GM12878 (cell line): ENCODE results near the gene NT5C3A. TPM values are rescaled to one million over a fixed set of nuclear protein-coding genes. Genes with fewer than 3 reads are reported as not detected.

Experiments used
- ATAC-seq: fragments of 200-7000 bp; cut with Tn5 transposase; 3 replicates; pipeline ENCODE4 v1.9.1; 2020; ENCODE audit warnings: mild to moderate bottlenecking, moderate library complexity
- BruUV-seq: library from RNA; stranded (reverse); fragments of 400-500 nt; replicated peaks from 2 replicates; lab custom pipeline; 2021; lab: Mats Ljungman, UMichigan
- CTCF ChIA-PET: fragments of 300-600 bp; sonication (Branson Sonifier 250); formaldehyde crosslinking; extraction: SDS; loops from one replicate; lab custom pipeline; 2021; ENCODE audit warnings: inconsistent platforms; lab: Yijun Ruan, JAX
- POLR2A ChIA-PET: fragments of 350-600 bp; formaldehyde crosslinking; extraction: SDS; loops from one replicate; lab custom pipeline; 2021; ENCODE audit warnings: inconsistent platforms; lab: Charles Lee
- RAD21 ChIA-PET: fragments of 300-600 bp; sonication (Branson Sonifier 250); formaldehyde crosslinking; loops from one replicate; lab custom pipeline; 2023; ENCODE audit warnings: antibody characterized with exemption; ENCODE audit not compliant: unreplicated experiment; lab: Charles Lee
- SMC1A ChIA-PET: fragments of 300-600 bp; sonication (Branson Sonifier 250); formaldehyde crosslinking; loops from one replicate; lab custom pipeline; 2023; ENCODE audit not compliant: unreplicated experiment, uncharacterized antibody; lab: Charles Lee
- DNase-seq: peaks from one replicate; pipeline ENCODE4 v3.0.0-alpha.2; 2011; ENCODE audit warnings: low read depth, low spot score
- FAIRE-seq: peaks from 3 replicates; lab custom pipeline; 2011; peaks lifted over from hg19 to GRCh38; lab: Jason Lieb, UNC
- H2AFZ ChIP-seq: 2 replicates; pipeline ENCODE4 v1.6.0; 2011; ENCODE audit warnings: low read depth, low read length, control low read depth; ENCODE audit not compliant: control insufficient read depth
- H3K27ac ChIP-seq: 2 replicates; pipeline ENCODE4 v1.5.1; 2011; ENCODE audit warnings: control low read depth; ENCODE audit not compliant: control insufficient read depth, insufficient read depth
- H3K27me3 ChIP-seq, 2 experiments: replicated peaks in 1 of 2; 2 replicates each; pipeline versions ENCODE4 v1.6.0 to v1.6.1; 2011; ENCODE audit warnings: low read length in 1 of 2; ENCODE audit not compliant: control insufficient read depth in 2 of 2, insufficient read depth in 2 of 2
- H3K36me3 ChIP-seq, 2 experiments: 2 replicates each; pipeline ENCODE4 v1.5.1; 2011; ENCODE audit warnings: low read length in 1 of 2; ENCODE audit not compliant: control insufficient read depth in 2 of 2, insufficient read depth in 2 of 2
- H3K4me1 ChIP-seq: 2 replicates; pipeline ENCODE4 v1.6.1; 2011; ENCODE audit warnings: mild to moderate bottlenecking, low read length, moderate library complexity, mixed read lengths; ENCODE audit not compliant: control insufficient read depth, insufficient read depth
- H3K4me2 ChIP-seq: 2 replicates; pipeline ENCODE4 v1.6.0; 2011; ENCODE audit warnings: control low read depth; ENCODE audit not compliant: control insufficient read depth, insufficient read depth
- H3K4me3 ChIP-seq: fragments of 200-600 bp; sonication (generic); 2 replicates; pipeline ENCODE4 v1.5.1; 2016
- H3K79me2 ChIP-seq: 2 replicates; pipeline ENCODE4 v1.6.0; 2011; ENCODE audit warnings: low read length; ENCODE audit not compliant: control insufficient read depth, insufficient read depth
- H3K9ac ChIP-seq: 2 replicates; pipeline ENCODE4 v1.8.0; 2011; ENCODE audit warnings: low read length, control low read depth, mixed read lengths; ENCODE audit not compliant: control insufficient read depth, insufficient read depth
- H3K9me3 ChIP-seq: replicated peaks from 3 replicates; pipeline ENCODE4 v1.5.1; 2011; ENCODE audit warnings: mild to moderate bottlenecking, low read length; ENCODE audit not compliant: control insufficient read depth, insufficient read depth
- H4K20me1 ChIP-seq: 2 replicates; pipeline ENCODE4 v1.6.0; 2011; ENCODE audit not compliant: control insufficient read depth, insufficient read depth
- CTCF ChIP-seq, 3 experiments: IDR thresholded peaks in 2 of 3; conservative IDR thresholded peaks in 1 of 3; 2 replicates each; pipeline ENCODE4 v1.5.1; 2011; ENCODE audit warnings: low read depth in 3 of 3, low read length in 3 of 3, mild to moderate bottlenecking in 3 of 3, control low read depth in 2 of 3, moderate library complexity in 2 of 3, inconsistent platforms in 1 of 3, mixed read lengths in 1 of 3; ENCODE audit not compliant: control insufficient read depth in 2 of 3, insufficient read depth in 1 of 3; ENCODE audit errors: extremely low read depth in 1 of 3
- POLR2AphosphoS5 ChIP-seq: IDR thresholded peaks from 2 replicates; pipeline ENCODE4 v1.6.1; 2011; ENCODE audit warnings: mild to moderate bottlenecking, low read length, inconsistent platforms
- RAD21 ChIP-seq: IDR thresholded peaks from 2 replicates; pipeline ENCODE4 v1.6.1; 2011; ENCODE audit warnings: mild to moderate bottlenecking, low read depth, low read length, moderate library complexity; ENCODE audit not compliant: insufficient read depth
- SMARCA5 ChIP-seq: fragments of 450-650 bp; IDR thresholded peaks from 2 replicates; pipeline ENCODE4 v1.6.1; 2017; ENCODE audit warnings: mild to moderate bottlenecking
- SMC3 ChIP-seq: IDR thresholded peaks from 2 replicates; pipeline ENCODE4 v1.6.1; 2011; ENCODE audit warnings: low read length, improper control_type of control experiment, borderline replicate concordance
- WGBS: methylation state at CpG from one replicate; pipeline ENCODE4 v1.1.6; 2016; ENCODE audit warnings: low lambda C conversion rate; ENCODE audit not compliant: insufficient replicate concordance, insufficient coverage; ENCODE audit errors: missing lambda C conversion rate; 5-methylcytosine and 5-hydroxymethylcytosine counted together
- in situ Hi-C: fragments of 300-500 bp; cut with MboI; formaldehyde crosslinking; loops from 9 replicates; pipeline ENCODE4 v1.14.3; 2018; ENCODE audit warnings: mixed read lengths
- intact Hi-C: fragments of 100-400 bp; cut with micrococcal nuclease; formaldehyde crosslinking; loops from one replicate; pipeline ENCODE4 v1.14.2; 2022; ENCODE audit not compliant: unreplicated experiment
- polyA plus RNA-seq, 11 experiments: library from polyadenylated mRNA; depleted of rRNA in 4 of 11; unstranded in 6 of 11; stranded (reverse) in 5 of 11; fragments of >200 nt; fragmentation: Nextera tagmentation in 4 of 11; fragmentation: Illumina TruSeq in 1 of 11; extraction: Ambion mirVana in 4 of 11; extraction: Trizol in 1 of 11; gene quantifications; 1 replicate in 1 of 11; 2 replicates in 10 of 11; pipeline versions ENCODE4 v1.2.1 to v1.2.3, GENCODE V29; 2011 to 2016; ENCODE audit warnings: inconsistent platforms in 2 of 11, missing spikeins in 2 of 11, low read depth in 1 of 11
- total RNA-seq, 4 experiments: library from RNA; depleted of rRNA in 3 of 4; stranded (reverse); fragments of >200 nt in 3 of 4; fragmentation: Illumina TruSeq in 1 of 4; extraction: Trizol in 1 of 4; gene quantifications; 2 replicates each; pipeline versions ENCODE4 v1.2.1 to v1.2.3, GENCODE V29; 2013 to 2021

The NT5C3A gene
- total and polyA plus RNA-seq, 10 of the 15 experiments (the other 5 are each of a cell fraction or from before 2014, with no cell fraction given), result 53.0 to 111 (median 71.4) TPM

DNA sequence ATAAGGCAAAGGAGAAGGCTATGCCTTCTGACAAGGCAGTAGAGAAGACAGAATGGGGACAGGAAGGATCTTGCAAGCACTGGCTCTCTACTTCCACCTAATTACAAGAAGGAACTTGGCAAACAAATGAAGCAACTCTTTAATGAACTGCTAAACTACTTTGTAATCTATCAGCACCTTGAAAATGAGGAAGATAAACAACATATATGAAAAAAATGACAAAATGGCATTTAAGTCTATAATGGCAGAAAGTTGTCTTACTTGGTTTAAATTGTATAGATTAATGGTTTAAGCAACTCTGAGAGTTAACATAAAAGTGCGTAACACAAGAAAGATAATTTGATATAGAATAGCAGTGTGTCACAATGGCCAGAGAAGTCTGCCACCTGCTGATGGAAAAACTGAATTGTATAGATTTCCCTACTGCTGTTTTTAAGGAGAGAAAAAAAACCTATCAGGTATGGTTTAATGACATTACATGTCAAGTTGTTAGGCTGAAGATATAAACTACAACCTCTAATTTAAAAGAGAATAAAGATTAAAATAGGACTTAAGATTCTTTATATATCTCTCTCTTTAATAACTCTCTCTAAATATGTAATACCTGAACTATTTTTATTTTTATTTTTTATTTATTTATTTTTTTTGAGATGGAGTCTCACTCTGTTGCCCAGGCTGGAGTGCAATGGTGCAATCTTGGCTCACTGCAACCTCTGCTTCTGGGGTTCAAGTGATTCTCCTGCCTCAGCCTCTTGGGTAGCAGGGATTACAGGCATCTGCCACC, 11.8 kb downstream of the NT5C3A start:
- Histone ChIP-seq H3K9me3 (peaks cover 4% of the 10 kb centered on the region; the same call in 2 of the 3 replicates), H3K4me1 (peaks cover 21% of the 10 kb centered on the region), H3K27me3 (no peaks in the 10 kb centered on the region), H3K9ac (no peak overlapping the region), H4K20me1 (no peaks in the 10 kb centered on the region), H3K36me3 (no peaks in the 10 kb centered on the region; a peak in 2 of 4 replicates), H3K4me2 (peak overlapping the region; percentile 66), H3K79me2 (peaks cover 91% of the 10 kb centered on the region), H3K27ac (peak overlapping the region; percentile 56; the same call in 1 of the 2 replicates), H2AFZ (no peak overlapping the region; the same call in 1 of the 2 replicates), H3K4me3 (peak overlapping the region; percentile 25; the same call in 1 of the 2 replicates)
- ChIA-PET SMC1A (interaction anchor here (0.5 to 2.6 kb wide), 5 partner anchors 10 to 1491 kb away, joined by 3 to 22 read pairs (median 8); no protein-coding TSS in a partner anchor), CTCF (interaction anchor here (0.9 to 3.9 kb wide), 10 partner anchors 10 to 357 kb away, joined by 3 to 33 read pairs (median 6); partner anchors contain the start of gene NT5C3A), POLR2A (interaction anchor here (1.2 to 1.8 kb wide), 2 partner anchors 11 to 12 kb away, joined by 6 read pairs; partner anchors contain the start of gene NT5C3A), RAD21 (interaction anchor here (0.9 to 4.1 kb wide), 7 partner anchors 10 to 204 kb away, joined by 3 to 29 read pairs (median 6); partner anchors contain the start of gene RP9)
- in situ Hi-C loops, result loop anchor here (10.0 kb wide), 1 partner anchor 356 kb away; no protein-coding TSS in a partner anchor
- WGBS, result 0% methylated on average over 1 of the region's 1 CpG
- intact Hi-C loops, result loop anchor here (1.0 to 5.0 kb wide), 2 partner anchors 204 to 358 kb away; no protein-coding TSS in a partner anchor
- BruUV-seq, result no TSS peak
- DNase-seq, result no peak
- TF ChIP-seq CTCF (IDR thresholded peaks at IDR 0.05 in 2 of 3, conservative IDR thresholded peaks at IDR 0.05 in 1 of 3; ENCODE audit: control insufficient read depth in 2 of 3, extremely low read depth in 1 of 3, insufficient read depth in 1 of 3, low read depth in 3 of 3, low read length in 3 of 3) (peak; percentile 50 to 62 (median 58)), POLR2AphosphoS5 (no peak), RAD21 (peak; percentile 69), SMC3 (peak; percentile 46; the same call in 1 of the 2 replicates), SMARCA5 (0 out of 2 replicates have a peak, but pooled peaks have one; percentile 57)
- ATAC-seq, result peak; percentile 67
- peak; percentile 69 for FAIRE-seq
